NOMO-1 (cell line): ENCODE results near the gene PDIA5.
"Not testable (repeated sequence)": the region's sequence is repeated elsewhere in the genome, so short reads cannot be mapped to it uniquely, and the experiment has no call there.

Experiments
- DNase-seq, 2 experiments: peaks; one replicate each; lab custom pipeline; 2025; ENCODE audit not compliant: unreplicated experiment in 2 of 2; lab: John Stamatoyannopoulos, UW

The PDIA5 gene

GRCh38 chr3:123111640-123112039 lies 44.8 kb downstream of the PDIA5 start:
- no peak for DNase-seq

- no peak for DNase-seq
These were observed 45.4 kb downstream of the PDIA5 start for GRCh38 chr3:123112232-123112631.

- not testable (repeated sequence) for DNase-seq
These were observed 45.8 kb downstream of the PDIA5 start for GRCh38 chr3:123112656-123113055.

- no peak for DNase-seq
These were observed 47.1 kb downstream of the PDIA5 start for GRCh38 chr3:123113889-123114450.

- DNase-seq = no peak
These were observed 49.3 kb downstream of the PDIA5 start for GRCh38 chr3:123116116-123116515.

GRCh38 chr3:123119388-123119787 lies 52.6 kb downstream of the PDIA5 start:
- DNase-seq = no peak

- no peak for DNase-seq
These were observed 53.0 kb downstream of the PDIA5 start for GRCh38 chr3:123119802-123120201.

- no peak for DNase-seq
These were observed 53.7 kb downstream of the PDIA5 start for GRCh38 chr3:123120573-123120972.

- DNase-seq = no peak
These were observed 55.2 kb downstream of the PDIA5 start for GRCh38 chr3:123122057-123122456.

- no peak for DNase-seq
These were observed 55.9 kb downstream of the PDIA5 start for GRCh38 chr3:123122525-123123315.

GRCh38 chr3:123123716-123124616 lies 57.1 kb downstream of the PDIA5 start:
- no peak for DNase-seq

- DNase-seq = no peak
These were observed 58.1 kb downstream of the PDIA5 start for GRCh38 chr3:123124971-123125370.

- no peak for DNase-seq
These were observed 59.2 kb downstream of the PDIA5 start for GRCh38 chr3:123126031-123126430.

- no peak for DNase-seq
These were observed 59.8 kb downstream of the PDIA5 start for GRCh38 chr3:123126653-123127052.

- DNase-seq = no peak
These were observed 62.3 kb downstream of the PDIA5 start for GRCh38 chr3:123129092-123129491.

GRCh38 chr3:123129532-123129931 lies 62.7 kb downstream of the PDIA5 start:
- no peak for DNase-seq

GRCh38 chr3:123130079-123130750 lies 63.4 kb downstream of the PDIA5 start:
- no peak for DNase-seq

- no peak for DNase-seq
These were observed 67.8 kb downstream of the PDIA5 start for GRCh38 chr3:123134671-123135070.

- DNase-seq = no peak
These were observed 70.2 kb downstream of the PDIA5 start for GRCh38 chr3:123137001-123137400.

- no peak for DNase-seq
These were observed 72.1 kb downstream of the PDIA5 start for GRCh38 chr3:123138839-123139444.

GRCh38 chr3:123139522-123139921 lies 72.7 kb downstream of the PDIA5 start:
- no peak for DNase-seq
